MV-4-11 (cell line): ENCODE results near the gene CCDC12.

Experiments
- DNase-seq: peaks from one replicate; lab custom pipeline; 2025; lab: John Stamatoyannopoulos, UW

Gene CCDC12

DNA sequence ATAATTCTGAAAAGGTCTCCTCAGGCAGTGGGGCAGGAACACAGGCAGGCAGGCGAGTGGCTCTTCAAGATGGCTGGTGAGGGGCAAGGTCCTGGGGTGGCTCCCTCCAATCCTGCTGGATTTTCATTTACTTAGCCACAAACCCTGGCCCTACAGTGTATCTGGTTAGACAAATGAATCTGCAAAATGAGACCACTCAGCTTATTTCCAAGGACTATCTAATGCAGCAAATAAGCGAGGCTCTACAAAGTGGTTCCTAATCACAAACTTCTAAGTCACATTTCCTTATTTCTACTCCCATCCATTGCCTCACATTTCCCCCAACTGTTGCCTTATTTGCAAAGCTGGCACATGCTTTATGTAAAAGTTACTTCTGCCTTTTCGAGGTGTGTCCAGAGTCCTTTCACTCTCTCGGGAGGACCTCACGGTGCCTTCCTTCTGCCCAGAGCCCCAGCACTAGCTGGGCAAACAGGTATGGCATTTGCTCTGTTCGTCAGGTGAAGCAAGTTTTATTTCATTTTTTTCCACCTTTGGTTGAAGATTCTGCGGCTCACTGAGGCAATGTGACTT is 40.5 kb downstream of the CCDC12 start:
- peak; percentile 84 for DNase-seq

GRCh38 chr3:46935168-46935858 is 41.2 kb downstream of the CCDC12 start:
- peak; percentile 41 for DNase-seq

- DNase-seq: no peak
Measured at GRCh38 chr3:46934498-46935167, 41.9 kb downstream of the CCDC12 start.

DNA sequence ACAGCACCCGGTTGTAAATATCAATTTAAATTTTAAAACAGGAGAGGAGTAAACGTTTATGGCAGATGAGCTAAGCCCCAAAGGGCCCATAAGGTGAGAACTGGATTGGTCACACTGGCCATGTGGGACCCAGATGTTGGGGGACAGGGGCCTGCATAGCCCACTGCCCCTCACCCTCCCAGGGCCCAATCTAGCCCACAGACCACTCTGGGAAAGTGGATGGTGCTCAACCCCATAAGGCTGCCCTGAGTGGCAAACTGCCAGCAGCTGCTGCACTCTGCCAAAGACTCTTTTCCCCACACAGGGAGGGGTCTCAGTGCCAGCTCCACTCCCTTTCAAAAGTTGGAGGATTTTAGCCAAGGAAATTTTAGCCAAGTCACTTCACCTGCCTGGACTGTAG is 42.5 kb downstream of the CCDC12 start:
- no peak for DNase-seq

- DNase-seq: no peak
Measured at GRCh38 chr3:46933261-46933660, 43.3 kb downstream of the CCDC12 start.

- no peak for DNase-seq
Measured at GRCh38 chr3:46932455-46933225, 43.9 kb downstream of the CCDC12 start.

DNA sequence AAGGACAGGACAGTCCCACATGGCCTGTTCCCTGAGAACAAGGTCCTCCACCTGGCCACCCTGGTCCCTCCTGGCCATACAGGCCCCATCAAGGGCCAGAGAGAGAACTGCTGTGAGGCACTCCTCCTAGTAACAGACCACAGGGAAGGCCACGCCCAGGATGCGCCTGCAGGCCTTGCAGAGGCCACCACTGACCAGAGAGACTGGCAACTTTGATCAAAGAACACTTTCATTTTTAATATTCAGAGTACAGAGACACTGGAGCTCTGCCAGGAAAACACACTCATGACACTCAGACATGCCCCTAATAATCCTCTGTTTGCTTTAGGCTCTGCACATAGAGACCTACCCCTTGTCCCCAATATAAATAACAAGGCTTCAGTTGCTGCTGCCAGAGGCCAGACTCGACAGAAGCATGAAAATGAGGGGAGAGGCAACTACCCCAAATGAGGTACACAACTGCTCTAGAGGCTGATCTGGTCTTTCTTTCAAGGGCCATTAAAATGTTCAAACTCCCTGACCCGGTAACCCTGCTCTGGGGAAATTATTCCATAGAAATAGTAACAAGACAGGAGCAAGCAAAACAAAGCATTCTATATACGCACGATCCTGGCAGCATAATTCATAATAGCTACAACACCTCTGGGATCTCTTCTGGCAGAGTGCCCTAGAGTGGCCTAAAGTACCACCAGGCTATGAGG is 44.8 kb downstream of the CCDC12 start:
- peak; percentile 51 for DNase-seq

DNA sequence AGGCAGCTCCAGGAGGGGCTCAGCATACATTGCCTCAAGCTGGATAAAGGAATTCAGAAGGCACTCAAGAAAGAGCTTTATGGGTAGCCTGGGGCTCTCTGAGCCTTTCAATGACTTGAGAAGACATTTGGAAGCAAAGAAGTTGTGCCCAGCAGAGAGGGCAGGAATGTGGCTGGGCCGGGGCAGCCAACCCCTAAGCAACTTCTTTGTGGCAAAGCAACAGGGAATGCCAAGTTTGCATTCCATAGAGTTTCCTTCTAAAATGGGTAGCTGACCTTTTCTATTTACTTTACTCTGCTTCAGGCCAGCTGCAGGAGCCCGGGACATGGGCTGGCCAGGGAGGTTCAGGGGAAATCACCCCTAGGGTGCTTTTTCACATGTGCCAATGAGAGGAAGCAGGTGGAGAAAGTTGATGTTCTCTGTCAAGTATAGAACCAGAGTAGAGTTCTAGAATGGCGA is 45.6 kb downstream of the CCDC12 start:
- no peak for DNase-seq

DNA sequence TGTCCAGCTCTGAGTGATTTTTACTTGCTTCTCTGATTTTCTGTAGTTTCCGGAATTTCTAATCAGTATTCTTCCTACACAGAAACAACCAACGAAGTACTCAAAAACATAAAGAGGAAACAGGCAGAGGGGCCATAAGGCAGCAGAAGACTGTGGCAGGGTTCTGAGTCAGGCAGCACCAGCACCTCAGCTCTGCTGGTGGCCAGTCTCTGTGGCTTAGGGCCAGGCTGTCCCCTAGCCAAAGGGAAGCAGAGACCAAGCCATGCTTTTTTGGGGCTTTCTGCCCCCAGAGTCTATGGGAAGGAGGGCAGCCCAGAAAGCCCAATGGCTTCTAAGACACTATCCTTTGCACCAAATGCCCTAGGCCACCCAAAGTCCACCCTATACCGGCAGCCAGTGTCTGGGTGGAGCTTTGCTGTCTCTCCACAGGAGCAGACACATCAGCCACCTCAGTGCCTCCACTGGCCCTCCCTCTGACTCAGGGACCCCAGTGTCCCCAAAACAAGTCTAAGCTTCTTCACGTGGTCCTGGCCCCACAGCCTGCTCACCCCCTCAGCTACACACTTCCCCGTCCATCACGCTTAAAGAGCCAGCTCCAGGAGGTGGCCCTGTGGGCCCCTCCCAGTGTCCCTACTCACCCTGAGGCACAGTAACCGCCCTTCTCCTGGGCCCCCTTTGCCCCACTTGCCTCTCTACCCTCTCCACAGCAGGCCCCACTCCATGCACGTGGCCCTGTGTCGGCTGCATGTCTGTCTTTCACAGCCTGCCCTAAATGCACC is 46.2 kb downstream of the CCDC12 start:
- DNase-seq: peak; percentile 58

- DNase-seq: no peak
Measured at GRCh38 chr3:46929324-46929723, 47.2 kb downstream of the CCDC12 start.

- DNase-seq: peak; percentile 99
Measured at GRCh38 chr3:46928282-46928681, 48.3 kb downstream of the CCDC12 start.

- no peak for DNase-seq
Measured at GRCh38 chr3:46927718-46928073, 48.8 kb downstream of the CCDC12 start.

GRCh38 chr3:46926871-46927717 is 49.5 kb downstream of the CCDC12 start:
- DNase-seq: peak; percentile 99

DNA sequence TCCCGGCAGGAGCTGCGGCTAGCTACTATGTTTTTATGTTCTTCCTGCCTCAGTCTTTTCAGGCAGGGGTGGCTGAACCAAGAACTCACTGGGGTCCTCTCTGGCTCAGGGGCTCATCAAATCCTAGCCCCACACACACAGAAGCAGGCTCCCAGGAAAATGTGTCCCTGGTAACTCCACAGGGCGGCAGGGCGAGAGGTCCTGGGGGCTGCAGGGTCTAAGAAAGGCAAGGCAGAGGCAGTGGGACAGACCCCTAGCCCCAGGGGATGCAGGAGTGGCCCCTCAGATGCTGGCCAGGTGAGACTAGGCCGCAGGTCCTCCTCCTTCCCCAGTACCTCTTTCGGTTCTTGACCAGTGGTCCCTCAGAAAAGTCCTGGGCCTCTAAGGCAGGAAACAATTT is 50.1 kb downstream of the CCDC12 start:
- DNase-seq: no peak

DNA sequence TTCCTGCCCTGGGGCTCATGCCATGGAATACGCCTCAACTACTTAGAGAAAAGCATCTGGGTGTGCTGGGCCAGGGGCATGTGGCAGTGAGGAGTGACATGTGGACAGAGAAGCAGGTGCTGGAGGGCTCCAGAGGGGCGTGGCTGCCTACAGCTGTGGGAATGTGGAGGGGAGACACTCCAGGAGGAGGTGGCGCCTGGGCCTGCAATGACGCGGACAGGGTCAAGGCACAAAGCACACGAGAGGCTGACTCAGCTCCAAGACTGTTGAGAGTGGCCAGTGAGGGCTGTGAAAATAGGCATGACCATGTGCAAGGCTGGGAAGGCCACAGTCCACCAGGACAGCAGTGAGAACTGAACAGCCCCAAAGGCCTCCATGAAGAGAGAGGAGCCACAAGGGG is 50.5 kb downstream of the CCDC12 start:
- no peak for DNase-seq

GRCh38 chr3:46925585-46925934 is 51.0 kb downstream of the CCDC12 start:
- no peak for DNase-seq

- no peak for DNase-seq
Measured at GRCh38 chr3:46924921-46925584, 51.5 kb downstream of the CCDC12 start.

DNA sequence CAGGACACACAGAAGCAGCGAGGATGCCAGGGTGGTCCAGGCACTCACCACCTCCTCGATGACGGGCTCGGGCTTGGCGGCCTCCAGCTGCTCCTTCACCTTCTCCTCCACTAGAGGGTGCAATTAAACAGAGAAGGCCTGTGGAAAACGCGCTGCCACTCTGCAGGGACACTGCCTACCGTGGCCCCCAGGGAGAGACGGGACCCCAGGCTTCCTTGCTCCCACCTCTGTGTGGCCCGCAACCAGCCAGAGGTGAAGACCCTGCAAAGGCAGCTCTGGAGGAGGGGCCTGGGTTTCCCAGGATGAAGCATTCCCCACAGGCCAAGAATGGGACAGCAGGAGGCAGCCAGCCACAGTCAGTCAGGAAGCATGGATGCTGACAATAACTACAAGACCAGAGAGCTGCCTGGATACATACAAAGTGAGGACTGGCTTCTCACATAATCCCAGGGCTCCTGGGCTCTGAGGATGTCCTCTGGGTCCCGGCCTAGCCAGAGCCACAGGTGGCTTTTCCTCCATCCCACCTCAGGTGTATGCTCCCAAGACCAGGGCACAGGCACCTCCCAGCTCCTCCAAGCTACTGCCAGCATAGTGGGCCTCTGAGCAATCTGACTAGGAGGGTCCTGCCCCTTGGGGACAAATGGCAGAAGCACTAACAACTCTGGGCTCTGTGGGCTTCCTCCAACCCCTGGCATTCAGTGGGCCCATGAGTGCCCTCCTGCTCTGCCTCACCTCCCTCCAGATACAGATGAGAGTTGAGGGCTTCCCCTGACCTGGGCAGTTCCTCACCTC is 52.8 kb downstream of the CCDC12 start:
- DNase-seq: no peak
